Inferior parietal cortex (tissue), 1 donor: Measurements from ENCODE around the gene ZNF382.
A peak's percentile ranks its signal among the peaks of the same experiment; 100 is the strongest.
"Not testable (repeated sequence)": the region's sequence is repeated elsewhere in the genome, so short reads cannot be mapped to it uniquely, and the experiment has no call there.

Experiments
- DNase-seq: peaks from one replicate; pipeline ENCODE4 v3.0.0-alpha.2; 2016; ENCODE audit errors: extremely low spot score

Gene ZNF382

DNA sequence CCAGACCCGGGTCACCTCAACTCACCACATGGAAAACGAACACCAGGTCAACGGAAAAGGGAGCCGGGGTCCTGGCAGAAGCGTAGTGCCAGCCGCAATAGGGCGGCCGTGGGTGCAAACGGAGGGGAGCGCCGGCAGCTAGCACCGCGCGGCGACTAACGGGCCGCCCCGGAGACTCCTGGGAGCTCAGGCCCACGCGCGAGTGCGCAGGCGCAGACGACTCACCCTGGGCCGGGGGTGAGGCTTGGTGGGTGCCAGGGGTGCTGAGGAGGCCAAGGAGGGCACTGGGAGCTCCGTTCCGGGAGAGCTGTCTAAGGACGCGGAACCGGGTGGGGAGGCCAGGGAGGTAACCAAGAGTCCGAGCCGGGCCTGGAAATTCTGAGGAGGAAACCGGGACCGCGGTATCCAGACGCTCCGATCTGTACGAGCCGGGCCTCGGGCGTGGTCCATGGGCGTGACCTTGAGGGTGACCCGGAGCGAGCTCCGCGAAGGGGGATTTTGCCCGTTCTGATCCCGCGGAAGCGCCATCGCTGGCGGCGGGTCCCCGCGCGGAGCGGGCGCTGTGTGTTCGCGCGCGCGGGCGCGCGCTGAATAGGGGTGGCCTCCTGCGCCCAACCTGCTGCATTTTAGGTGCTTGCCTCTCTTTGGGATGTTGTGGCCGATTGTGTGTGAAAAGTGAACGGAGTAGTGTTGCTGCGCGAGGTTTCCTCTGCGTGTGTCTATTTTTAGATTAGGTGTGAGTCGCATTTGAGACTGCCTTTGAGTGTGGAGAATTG is at the start of gene ZNF382:
TSS of gene ZNF382 (plus strand) at position 213 of the 776 bp plus-strand sequence. CDS start 4,602 bp downstream, outside the sequence.
- DNase-seq = peak; percentile 68

DNA sequence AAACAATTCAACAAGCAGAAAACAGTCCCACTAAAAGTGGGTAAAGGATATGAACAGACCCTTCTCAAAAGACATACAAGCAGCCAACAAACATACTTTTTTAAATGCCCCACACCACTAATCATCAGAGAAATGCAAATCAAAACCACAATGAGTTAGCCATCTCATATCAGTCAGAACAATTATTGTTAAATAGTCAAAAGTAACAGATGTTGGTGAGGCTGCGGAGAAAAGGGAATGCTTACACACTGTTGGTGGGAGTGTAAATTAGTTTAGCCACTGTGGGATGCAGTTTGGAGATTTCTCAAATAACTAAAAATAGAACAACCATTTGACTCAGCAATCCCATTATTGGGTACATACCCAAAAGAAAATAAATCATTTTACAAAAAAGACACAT is 40.7 kb upstream of the ZNF382 start:
- DNase-seq = no peak

DNA sequence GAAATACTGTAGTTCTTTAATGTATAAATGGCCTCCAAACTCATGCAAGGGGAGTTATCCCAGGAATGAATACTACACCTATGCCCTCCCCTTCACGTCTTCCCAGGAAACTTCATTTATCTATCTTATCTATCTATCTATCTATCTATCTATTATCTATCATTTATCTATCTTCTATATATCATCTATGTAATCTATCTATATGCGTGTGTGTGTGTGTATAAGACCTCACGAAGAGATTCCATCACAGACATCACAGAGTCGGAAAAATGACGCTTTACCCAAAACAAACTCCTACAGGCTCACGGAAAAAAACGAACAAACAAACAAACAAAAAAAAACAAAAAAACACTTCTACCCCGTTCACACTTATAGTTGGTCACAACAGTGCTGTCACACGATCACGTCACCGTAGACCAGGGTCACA is 32.5 kb upstream of the ZNF382 start:
- no peak for DNase-seq

DNA sequence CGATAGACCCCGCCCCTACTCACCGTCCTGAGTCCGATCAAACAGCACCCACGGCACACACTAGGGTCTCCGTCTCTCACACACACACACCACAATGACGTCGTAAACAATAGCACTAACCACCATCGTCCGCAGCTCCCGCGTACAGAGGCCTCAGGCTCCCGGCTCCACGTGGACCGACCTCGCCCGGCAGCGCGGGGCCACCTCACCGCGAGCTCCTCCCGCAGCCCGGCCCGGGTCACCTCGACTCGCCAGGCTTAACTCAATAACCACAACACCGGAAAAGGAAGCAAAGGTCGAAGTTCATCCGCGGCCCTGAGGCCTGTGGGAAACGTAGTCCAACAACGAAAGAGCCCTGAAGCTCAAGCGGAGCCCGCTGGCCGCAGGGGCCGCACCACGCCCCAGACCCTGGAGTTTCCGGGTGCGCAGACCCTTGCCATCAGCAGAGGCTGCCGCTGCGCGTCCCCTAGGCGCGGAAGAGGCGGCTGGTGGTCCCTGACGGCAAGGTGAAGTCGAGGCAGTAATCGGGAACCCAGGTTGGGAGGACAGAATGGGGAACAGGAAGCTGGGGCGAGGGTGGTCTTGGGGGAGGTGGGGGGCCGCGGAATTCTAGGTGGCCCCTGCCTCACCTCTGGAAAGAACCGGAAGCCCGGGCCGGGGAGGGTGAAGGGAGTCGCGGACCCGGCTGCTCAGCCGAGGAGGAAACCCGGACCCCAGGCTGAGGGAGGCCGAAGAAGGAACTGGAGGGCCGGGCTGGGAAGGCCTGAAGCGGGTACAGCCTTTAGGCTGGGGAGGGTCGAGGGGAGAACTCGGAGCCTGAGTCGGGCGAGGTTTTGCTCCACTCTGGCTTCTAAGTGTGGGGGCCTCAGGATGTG is 31.9 kb upstream of the ZNF382 start, which contains the start of gene ZNF529:
TSS of gene ZNF529 (minus strand) at position 273 of the 875 bp plus-strand sequence. CDS start 946 bp downstream, outside the sequence.
- peak; percentile 98 for DNase-seq

DNA sequence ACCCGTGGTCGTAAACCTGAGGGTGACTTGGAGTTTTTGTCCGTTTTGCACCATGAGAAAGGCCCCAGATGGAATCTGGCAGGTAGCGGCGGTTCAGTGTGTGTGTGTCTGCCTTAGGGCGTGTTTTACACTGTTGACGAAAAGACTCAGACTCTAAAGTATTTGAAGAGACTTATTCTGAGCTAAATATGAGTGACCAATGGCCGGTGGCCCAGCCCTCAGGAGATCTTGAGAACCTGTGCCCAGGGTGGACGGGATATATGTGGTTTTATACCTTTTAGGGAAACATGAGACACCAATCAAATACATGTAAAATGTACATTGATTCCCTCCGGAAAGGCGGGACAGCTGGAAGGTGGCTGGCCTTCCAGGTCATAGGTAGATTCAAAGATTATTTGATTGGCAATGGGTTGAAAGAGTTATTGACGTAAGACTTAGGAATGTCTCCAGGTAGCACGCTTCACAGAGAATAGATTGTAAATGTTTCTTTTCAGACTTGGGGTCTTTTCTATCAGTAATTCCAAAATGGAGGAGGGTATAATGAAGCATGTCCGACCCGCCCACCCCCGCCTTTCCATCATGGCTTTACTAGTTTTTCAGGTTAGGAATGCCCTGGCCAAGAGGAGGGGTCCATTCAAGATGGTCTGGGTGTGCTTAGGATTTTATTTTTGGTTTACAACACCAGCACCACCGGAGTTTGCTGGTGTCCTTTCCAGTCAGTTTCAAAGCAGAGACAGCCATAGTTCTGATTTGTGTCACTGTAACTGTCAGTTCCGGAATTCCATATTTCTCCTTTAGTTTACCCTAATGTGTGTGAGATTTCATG is 31.0 kb upstream of the ZNF382 start:
- DNase-seq = peak; percentile 5

DNA sequence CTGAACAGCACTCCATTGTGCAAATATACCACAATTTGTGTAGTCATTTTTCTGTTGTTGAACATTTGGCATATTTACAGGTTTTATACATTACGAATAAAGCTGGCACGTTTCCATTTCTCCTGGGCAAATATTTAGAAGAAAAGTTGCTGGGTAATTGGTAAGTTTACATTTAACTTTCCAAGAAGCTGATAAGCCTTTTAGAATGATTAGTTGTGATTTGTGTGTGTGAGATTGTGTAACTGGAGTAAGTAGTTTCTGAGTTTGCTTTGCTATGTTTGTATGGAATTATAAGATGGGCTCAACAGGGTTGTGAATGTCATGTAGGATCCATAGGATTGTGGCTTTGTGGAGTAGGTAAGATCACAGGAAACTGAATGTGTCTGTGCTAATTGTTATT is 30.4 kb upstream of the ZNF382 start:
- DNase-seq = no peak

DNA sequence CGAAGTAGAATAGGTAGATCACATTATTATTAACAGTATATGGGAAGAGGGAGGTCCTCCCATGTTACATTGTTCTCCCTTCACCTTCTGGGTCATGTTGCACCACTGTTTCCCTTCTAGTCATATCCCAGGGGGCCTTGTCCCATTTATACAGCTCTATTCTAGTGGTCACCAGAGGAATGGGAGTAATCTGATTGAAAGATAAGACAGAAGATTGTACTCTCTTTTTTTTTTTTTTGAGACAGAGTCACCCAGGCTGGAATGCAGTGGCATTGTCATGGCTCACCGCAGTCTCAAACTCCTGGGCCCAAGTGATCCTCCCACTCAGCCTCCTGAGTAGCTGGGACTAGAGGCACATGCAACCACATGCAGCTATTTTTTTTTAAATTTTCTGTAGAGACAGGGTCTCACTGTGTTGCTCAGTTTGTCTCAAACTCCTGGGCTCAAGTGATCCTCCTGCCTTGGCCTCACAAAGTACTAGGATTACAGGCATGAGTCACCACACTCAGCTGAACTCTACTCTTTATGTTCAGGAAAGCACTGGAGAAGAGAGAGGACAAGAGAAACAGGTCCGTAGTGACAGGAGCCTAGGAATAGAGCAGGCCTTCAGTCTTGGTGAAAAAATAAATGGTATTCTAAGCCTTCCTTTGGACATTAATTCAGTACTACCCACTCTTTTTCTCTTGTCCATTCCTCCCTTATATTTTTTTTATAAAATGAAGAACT is 27.7 kb upstream of the ZNF382 start:
- DNase-seq = no peak

DNA sequence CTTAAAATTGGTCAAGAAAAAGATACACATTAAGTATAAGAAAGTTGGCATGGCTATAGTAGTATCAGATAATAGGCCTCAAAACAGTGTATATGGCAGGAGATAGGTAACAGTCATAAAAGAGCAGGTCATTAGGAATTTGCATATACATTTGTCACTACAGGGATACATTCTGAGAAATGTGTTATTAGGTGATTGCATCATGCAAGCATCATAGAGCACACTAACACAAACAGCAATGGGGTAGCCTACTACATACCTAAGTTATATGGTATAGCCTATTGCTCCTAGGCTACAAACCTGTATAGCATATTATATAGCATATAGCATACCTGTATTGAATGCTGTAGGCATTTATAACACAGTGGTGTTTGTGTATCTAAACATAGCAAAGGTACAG is 25.9 kb upstream of the ZNF382 start:
- DNase-seq = no peak

DNA sequence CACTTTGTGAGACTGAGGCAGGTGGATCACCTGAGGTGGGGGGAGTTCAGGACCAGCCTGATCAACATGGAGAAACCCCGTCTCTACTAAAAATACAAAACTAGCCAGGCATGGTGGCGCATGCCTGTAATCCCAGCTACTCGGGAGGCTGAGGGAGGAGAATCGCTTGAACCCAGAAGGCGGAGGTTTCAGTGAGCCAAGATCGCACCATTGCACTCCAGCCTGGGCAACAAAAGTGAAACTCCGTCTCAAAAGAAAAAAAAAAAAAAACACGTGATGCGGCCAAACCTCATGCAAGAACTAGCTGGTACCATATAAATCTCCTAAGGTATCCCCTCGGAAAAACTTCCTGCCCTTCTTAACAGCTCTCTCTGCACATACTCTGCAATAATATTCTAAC is 2.4 kb upstream of the ZNF382 start:
- not testable (repeated sequence) for DNase-seq

DNA sequence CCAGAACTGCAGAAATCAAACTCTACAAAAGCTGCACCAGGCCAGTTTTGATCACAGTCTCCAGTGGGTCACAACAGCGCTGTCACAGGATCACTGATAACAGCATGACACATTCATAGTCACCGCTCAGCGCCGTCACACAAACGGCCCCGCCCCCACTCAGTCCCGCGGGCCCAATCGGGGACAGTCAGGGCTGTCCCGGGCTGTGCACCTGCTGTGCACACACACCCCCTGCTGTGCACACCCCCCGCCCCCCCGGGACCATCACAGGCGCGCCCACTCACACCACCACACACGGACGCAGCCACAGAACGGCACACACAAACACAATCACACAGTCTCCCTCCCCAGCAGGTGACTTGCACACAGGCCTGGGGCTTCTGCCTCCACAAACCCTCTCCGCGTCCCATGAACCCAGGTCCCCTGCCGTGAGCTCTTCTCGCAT is 435 bp upstream of the ZNF382 start:
- peak; percentile 52 for DNase-seq

DNA sequence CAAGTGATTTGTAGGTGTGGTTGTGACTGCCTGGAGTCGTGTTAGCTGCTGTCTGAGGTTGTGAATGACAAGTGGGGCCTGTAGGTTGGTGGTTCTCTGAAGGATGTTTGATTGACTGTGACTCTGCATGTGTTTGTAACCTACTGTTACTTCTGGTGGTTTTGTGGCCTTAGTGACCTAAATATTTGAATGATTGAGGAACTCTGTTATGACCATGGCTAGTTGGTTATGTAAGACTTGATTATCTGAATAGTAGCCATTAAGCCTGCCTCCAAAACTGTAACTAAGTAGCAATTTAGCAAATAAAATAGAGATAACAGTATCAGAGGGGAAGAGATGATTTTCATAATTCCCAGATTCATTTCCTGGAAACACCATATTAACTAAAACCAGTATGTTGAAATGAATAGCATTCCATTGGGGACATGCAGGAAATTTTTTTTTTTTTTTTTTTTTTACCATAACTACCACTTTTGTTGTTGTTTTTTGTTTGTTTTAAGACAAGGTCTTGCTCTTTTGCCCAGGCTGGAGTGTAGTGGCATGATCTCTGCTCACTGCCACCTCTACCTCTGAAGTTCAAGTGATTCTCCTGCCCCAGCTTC is 865 bp downstream of the ZNF382 start:
- DNase-seq = peak; percentile 13

DNA sequence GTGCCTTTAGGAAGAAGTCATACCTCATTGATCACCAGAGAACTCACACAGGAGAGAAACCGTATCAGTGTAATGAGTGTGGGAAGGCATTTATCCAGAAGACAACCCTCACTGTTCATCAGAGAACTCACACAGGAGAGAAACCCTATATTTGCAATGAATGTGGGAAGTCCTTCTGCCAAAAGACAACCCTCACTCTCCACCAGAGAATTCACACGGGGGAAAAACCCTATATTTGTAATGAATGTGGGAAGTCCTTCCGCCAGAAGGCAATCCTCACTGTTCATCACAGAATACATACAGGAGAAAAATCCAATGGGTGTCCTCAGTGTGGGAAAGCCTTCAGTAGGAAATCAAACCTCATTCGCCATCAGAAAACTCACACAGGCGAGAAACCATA is 21.9 kb downstream of the ZNF382 start:
- DNase-seq = no peak

DNA sequence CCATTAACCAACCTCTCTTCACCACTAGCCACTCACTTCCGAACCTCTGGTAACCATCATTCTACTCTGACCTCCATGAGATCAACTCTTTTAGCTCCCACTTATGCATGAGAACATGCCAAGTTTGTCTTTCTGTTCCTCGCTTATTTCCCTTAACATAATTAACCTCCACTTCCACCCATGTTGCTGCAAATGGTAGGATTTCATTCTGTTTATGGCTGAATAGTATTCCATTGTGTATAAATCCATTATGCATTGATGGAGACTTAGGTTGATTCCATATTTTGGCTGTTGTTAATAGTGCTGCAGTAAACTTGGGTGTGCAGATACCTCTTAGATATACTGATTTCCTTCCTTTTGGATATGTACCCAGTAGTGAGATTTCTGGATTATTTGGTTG is 30.2 kb downstream of the ZNF382 start:
- no peak for DNase-seq

DNA sequence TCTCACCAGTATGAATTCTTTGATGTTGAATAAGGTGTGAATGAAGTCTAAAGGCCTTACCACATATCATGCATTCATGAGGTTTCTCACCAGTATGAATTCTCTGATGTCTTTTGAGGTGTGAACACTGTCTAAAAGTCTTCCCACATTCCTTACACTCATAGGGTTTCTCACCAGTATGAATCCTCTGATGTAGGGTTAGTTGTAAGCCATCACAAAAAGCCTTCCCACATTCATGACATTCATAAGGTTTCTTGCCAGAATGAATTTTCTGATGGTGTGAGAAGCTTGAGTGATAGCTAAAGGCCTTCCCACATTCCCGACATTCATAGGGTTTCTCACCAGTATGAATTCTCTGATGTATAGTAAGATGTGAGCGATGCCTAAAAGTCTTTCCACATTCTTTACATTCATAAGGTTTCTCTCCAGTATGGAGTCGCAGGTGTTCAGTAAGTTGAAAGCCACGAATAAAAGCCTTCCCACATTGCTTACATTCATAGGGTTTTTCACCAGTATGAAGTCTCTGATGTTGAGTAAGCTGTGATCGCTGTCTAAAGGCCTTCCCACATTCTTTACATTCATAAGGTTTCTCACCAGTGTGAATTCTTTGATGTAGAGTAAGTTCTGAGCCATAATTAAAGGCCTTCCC is 33.9 kb downstream of the ZNF382 start:
- DNase-seq = no peak

DNA sequence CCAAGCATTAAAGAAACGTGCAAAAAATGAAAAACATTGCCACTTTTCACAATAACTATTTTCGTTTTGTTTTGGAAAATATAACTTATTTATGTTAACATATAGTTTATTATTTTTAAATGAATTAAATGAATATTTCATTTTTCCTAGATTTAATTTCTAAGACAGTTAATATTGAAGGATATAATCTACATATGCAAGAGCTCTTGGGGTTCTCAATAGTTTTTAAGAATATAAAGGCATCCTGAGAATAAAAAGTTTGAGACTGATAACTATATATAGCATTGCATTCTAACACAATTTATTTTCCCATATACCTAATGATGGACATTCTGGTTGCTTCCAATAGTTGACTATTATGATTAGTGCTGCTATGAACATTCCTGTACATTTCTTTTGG is 41.6 kb downstream of the ZNF382 start:
- DNase-seq = no peak

DNA sequence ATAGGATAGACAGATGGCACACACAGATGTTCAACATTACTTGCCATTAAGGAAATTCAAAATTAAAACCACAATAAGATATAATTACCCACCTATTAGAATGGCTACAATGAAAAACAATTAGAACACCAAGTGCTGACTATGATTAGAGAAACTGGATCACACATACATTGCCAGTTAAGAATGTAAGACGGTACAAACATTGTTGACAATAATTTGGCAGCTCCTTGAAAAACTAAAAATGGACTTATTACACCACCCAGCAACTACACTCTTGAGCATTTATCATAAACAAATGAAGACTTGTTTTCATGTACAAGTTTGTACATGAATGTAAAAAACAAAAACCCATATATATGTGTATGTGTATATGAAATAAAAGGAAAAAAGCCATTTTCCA is 47.8 kb downstream of the ZNF382 start:
- no peak for DNase-seq

DNA sequence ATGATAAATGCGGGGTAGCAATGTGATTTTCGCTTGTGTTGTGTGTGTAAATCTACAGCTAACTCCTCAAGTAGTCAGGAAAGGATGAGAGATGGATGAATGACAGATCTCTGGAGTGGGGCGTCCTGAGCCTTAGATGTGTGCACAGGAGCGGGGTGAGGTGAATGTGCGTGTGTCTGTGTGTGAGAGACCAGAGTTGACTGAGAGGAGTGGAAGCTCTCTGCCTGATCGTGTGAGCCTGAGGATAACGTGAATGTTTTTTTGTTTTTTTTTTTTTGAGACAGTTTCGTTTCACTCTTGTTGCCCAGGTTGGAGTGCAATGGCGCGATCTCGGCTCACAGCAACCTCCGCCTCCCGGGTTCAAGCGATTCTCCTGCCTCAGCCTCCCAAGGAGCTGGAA is 60.7 kb downstream of the ZNF382 start:
- no peak for DNase-seq

DNA sequence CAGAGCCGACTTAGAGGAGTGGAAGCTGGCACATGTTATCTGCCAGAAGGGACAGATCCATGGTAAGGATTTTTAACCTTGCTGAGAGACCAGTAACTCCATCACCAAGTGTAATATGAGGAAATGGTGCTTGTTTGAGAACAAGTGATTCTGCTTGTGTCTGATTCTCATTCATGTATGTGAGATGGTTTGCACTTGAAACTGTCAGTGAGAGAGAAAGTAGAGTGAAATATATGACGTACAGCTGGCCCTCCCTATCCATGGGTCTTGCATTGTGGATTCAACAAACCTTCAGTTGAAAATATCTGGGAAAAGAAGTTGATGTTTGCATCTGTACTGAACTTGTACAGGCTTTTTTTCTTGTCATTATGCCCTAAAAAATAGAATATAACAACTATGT is 63.5 kb downstream of the ZNF382 start:
- no peak for DNase-seq

DNA sequence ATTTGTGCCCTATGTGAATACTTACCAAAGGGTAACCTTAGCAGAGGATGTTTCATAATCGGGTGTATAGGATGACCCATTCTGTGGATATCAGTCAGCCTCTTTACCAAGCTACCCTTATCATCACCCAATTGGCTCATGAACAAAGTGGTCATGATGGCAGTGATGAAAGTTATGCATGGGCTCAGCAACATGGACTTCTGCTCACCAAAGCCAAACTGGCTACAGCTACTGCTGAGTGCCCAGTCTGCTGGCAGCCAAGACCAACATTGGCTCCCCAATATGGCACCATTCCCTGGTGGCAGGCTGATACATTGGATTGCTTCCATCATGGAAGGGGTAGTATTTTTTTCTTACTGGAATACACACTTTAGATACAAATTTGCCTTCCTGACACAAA is 67.3 kb downstream of the ZNF382 start:
- no peak for DNase-seq

DNA sequence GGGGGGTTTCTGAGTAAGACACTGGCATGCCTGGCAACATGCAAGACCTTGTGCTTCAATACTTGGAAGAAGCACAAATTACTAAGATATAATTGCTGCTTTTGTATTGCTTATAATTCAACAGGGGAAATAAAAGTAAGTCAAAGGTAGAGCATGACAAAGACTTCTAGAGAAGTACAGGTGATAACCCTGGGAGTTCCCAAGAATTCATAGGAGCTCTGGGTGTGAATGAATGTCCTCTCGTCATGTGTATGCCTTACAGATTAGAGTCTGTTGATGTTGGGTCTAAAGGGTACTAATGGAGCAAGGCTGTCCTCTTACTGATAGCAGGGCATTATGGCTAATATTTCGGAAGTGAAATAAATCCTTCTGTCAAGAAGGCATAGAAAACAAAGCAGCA is 69.1 kb downstream of the ZNF382 start:
- no peak for DNase-seq
